ENCODE results near the gene NDP. TPM values are rescaled to one million over a fixed set of nuclear protein-coding genes. Genes with fewer than 3 reads are reported as not detected.
"Not testable (repeated sequence)": the region's sequence is repeated elsewhere in the genome, so short reads cannot be mapped to it uniquely, and the experiment has no call there.

Gene NDP
- total RNA-seq, 1 donor from 2014 or later = not detected

DNA sequence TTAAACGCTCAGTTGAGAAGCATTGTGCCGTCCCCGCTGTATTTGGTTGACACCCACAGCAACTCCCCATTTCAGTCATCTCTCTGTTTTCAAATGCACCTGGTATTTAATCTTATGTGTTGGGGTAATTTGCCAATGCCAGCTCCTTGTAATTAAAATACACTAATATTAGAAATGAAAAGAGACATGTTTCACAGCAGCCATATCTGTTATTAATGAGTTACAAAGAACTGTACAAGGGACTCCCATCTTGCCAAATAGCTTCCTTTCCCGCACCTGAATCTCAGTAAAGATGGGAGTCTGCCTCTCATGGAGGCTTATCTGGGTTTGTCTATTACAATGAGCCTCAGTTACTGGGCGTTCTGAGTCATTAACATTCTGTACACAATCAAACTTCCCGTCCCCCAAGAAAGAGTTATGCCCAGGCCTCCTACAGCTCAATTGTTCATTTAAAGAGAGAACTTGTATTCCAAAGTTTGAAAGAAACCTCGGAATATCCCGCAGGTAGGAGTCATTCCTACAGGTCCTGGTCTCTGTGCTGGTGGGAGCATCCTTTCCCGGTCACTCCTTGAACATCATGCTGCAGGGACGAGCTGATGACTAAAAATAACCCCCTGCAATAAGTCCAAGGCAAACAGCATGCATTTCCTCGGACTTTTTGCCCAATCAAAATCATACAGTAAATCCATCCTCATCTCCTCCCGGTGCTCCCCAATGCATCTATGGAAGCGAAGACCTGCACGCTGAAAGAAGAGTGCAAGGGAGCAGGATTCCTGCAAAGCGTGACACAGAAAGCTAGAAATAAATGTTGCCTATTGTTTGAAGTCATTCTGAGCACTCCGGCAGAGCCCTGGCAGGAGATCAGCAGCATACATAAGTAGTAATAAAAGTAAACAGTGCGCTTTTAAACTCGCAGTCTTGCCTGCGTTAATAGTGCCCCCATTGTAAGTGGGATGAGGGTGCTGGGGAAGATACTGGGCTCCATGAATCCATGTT, 926 bp downstream of the NDP start:
- intact Hi-C loops (cut with micrococcal nuclease) = no loop called here

DNA sequence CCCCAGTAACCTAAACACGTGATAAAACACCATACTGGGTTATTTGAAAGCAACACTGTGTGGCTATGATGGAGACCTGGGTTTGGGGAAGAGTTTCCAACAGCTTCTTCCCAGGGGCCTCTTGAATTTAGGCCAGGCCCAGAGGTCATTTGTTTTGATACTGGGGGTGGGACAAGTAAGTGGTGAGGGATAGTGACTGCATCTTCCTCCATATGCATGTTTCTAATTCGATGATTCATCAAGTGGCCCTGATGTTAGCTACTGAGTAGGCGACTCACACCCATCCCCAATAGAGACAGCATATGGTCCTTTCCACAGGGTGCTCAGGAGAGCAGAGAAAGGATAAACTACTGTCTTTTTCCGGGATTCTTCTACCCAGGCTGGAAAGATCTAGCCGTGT, 2.7 kb downstream of the NDP start:
- intact Hi-C loops (cut with micrococcal nuclease) = no loop called here

DNA sequence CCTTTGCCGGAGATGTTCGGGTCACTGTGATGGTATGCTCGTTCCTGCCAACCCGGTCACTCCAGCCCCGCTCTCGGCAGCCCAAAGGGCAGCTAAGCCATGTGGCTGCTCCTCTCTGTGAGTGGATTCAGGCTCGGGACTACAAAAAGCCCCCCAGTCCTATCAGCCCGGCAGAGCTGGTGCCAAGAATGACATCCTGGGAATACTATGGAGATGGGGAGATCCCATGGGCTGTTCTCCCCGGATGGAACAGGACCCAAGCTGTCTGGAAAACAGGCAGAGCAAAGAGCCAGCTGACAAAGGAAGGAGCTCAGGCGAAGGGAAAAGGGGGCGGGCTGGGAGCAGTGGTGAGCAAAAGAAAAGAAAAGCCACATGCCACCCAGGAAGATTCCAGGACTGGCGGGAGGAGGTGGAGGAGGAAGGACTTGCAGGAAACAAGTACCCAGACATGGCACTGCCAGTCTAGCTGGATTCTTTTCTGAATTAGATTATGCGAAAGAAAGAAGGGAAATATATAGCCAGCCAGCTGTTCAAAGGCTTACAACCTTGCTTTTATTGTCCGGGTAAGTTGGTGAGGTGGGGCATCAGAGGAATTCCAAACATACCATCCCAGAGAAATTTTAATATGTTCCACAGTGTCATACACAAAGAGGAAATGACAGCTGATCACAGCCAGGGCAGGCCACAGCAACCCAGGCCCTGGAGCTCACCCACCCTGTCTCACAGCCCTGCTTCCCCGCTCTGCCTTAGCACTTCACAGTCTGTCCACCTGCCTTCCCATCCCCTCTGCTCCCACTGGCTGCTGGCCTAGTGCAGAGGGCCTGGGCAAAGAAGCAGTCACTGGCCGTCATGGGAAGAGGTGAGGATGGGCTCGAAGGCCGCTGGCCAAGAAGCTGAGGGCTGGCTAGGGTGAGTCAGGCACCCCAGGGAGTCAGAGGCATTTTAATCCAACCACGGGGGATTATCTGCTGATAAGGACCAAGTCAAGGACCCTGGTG, 3.4 kb downstream of the NDP start:
- intact Hi-C loops (cut with micrococcal nuclease) = no loop called here

DNA sequence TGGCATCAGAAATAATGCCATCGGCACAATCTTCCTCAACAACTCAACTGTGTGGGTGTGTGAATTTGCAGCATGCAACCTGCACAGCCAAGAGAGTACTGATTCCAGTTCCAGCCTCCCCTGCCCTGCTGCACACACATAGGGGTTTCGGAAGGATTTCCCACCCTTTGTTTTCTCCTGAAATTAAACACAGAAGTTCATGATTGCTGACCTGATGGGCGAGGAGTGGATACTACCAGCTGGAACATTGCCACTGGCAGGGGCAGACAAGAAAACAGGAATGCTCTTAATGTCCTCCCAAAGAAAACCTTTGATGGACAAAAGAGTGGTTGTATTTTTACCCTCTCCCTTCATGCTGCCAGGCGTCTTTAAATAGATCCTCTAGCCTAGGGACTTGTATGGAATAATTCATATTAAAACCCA, 4.8 kb downstream of the NDP start:
- intact Hi-C loops (cut with micrococcal nuclease) = no loop called here

DNA sequence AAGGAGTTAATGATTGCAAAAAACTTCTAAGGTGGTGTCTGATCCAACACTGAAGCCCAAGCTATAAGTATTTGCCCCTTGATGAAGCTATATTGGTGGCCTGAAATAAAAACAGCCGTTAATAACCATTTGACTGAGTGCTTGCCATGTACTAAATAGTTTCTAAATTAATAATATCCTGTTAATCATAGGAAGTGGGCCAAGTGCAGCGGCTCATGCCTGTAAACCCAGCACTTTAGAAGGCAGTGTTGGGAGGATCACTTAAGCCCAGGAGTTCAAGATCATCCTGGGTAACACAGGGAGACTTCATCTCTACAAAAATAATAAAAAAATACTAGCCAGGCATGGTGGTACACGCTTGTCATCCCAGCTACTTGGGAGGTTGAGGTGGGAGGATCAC, 8.3 kb downstream of the NDP start:
- intact Hi-C loops (cut with micrococcal nuclease) = no loop called here

DNA sequence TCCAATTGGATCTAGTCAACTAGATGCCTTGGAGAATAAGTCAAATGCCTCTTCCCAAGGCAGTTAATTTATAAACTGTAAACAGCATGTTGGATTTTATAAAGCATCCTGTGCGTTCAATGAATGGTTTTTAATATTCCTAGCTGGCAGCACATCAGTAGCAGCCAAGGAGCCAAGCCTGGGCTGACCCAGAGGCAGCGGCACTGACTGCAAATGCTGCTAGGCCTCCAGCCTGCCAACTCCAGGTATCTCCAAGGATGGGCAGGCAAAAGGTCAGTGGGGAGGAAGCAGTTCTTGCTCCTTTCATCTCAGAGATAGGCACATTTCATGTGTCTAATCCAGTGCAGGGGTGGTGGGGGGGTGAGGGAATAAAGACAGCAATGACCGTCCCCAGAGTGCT, 9.5 kb downstream of the NDP start:
- intact Hi-C loops (cut with micrococcal nuclease) = no loop called here

DNA sequence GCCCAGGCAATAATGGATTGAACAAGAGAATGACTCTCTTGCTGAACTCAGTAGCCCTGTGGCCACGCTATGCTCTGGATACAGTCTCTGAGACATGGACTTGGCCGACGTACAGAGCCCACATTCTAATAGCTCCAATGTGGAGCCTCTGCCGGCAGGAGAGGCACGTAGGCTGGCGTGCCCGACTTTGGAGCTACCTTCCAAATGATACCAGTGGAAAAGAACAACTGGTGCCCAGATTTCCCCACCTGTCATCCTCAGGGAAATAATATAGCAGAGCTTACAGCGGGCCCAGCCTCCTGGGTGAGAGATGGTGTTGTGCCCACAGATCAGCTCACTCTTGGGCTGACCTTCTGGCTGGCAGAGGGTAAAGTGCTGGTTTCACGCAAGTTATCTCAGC, 10.6 kb downstream of the NDP start:
- intact Hi-C loops (cut with micrococcal nuclease) = no loop called here

DNA sequence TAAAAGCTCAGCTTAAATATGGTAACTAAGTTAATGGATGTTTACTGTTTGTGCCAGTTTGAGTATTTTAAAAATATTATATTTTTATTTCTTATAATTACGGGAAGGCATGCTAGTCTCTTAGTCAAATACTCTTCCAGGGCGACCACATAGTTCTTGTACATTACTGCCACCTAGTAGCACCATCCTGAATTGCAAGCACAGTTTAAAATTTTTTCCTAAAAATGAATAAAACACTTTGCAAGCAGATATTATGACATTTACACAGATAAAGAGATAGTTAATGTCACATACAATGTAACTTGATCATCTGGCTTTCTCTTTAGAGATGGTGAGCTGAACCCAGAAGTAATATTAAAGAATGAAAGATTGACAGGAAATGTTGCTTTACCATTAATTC, 11.5 kb downstream of the NDP start:
- intact Hi-C loops (cut with micrococcal nuclease) = no loop called here

DNA sequence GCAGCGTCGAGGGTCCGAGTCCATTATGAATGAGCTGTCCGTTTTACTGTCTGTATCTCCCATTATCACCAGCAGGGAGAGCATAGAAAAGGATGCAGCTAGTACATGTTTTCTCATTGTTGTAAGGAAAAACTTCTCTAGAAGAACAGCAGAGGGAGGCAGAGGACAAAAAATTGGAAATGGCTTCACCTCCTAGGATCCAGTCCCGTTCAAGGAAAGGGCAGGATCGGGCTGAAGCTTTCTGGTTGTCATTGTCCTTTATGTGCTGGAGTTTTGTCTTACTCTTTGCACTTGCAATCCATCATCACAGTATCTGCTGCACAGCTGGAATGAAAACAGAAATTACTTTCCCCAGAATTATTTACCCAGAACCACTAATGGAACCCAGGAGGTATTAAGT, 14.7 kb downstream of the NDP start:
- intact Hi-C loops (cut with micrococcal nuclease) = loop anchor here (1.0 to 2.0 kb wide), 2 partner anchors 286 to 1228 kb away; no protein-coding TSS in a partner anchor

DNA sequence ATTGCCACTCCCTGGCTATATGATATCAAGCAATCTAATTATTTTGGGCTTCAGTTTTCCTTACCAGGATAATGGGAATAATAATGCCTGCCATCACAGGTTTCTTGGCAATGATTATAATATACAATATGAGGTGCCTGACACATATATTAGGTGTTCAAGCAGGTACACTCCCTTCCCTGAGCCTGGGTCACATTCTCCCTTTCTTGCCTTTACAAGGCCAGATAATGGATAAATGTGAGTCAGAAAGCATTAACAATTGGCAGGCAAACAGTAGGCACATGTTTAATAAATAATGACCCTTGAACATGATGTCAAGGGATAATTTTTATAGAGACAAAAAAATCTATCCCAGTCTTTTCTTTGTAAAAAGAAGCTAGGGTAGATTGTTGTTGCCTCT, 17.2 kb downstream of the NDP start:
- intact Hi-C loops (cut with micrococcal nuclease) = no loop called here

DNA sequence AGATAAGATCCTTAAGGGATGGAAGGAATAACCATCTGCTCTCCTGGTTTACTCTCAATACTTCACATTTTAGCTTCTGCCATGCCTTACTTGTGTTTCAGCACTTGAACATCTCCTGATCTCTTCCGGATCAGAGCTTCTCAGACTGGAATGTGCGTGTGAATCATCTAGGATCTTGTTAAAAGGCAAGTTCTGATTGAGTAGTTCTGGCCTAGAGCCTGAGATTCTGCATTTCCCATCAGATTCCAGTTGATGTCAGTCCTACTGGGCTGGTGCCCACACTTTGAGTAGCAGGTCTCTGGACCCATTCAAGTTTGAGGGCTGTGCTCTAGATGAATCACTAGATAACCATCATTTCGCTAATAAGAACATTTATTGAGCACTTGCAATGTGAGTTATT, 20.0 kb downstream of the NDP start:
- intact Hi-C loops (cut with micrococcal nuclease) = no loop called here

DNA sequence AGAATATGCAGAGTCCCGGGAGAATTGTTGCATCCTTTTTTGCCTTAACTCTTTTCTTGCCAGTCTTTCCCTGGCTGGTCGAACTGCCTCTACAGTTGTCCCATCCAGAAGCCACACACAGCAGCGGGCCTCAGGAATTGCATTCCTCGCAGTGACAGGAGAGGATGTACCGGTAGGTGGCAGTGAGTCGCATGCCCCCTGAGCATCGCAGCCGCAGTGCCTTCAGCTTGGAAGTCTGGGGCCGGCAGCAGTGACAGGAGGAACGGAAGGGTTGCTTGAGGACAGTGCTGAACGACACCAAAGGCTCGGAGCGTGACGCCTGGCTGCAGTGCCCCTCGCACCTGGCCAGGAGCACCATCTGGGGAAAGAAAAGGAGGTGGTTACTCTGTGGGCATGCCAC, 23.5 kb downstream of the NDP start:
- intact Hi-C loops (cut with micrococcal nuclease) = loop anchor here (10.0 kb wide), 1 partner anchor 115 kb away; no protein-coding TSS in a partner anchor

DNA sequence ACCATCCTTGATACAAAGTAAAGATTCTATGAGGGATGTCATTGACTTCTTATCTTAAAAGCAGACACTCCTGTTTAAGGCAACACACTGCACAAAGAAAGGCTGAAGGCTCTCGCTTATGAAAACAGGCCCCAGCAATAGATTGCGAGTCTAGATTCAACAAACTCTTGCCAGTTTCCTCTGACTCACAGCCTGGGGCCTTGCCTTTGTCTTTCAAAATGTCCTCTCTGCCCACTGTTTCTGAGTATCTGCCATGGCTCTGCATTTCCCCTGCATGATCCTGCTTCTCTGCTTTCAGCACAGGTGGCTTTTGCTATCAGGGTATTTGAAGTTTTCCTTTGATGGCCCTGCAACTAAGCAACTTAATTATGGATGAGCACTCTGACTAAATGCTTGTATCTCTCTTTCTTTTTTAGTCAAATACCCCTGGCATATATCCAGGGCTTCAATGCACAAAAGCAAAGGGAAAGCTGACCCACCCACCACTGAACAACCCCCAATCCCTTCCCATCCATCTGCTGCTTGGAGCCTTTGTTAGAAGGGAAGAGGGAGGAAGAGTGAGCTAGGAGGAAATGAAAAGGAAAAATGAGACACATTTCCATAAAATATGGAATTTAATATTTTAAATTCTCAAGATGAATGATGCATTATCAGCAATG, 32.2 kb downstream of the NDP start:
- intact Hi-C loops (cut with micrococcal nuclease) = loop anchor here (10.0 kb wide), 1 partner anchor 106 kb away; no protein-coding TSS in a partner anchor

DNA sequence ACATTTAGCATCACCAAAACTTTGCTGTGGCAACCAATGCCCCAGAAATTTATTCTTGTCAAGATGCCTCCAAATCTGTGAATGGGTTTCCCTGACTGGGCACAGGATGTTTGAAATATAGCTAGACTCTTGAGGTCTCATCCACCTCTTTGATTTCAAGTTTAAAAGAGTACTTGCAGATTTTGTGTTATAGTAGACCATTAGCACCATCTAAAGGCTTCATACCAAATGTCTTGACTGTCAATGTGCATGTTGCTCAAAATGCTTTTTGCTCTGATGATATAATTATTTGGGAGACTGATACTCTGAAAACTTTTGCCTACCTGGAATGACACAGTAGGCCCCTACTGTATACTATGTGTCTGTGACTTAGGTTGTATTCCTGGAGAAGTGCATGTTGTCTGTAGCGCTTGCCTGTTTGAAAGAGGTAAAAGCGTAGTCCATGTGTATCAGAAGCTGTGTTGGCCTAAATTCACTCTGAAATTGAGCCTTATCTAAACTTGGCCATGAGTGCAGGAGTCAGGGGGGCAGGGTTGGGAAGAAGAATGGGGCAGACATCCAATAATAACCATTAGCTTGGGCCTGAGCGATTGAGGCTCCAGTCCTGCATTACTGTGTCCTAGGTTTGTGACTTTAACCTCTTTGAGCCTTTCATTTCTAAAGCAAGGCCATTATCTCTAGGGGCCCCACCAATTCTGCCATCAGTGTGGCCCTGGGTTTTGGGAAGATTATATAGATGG, 33.8 kb downstream of the NDP start:
- intact Hi-C loops (cut with micrococcal nuclease) = no loop called here

DNA sequence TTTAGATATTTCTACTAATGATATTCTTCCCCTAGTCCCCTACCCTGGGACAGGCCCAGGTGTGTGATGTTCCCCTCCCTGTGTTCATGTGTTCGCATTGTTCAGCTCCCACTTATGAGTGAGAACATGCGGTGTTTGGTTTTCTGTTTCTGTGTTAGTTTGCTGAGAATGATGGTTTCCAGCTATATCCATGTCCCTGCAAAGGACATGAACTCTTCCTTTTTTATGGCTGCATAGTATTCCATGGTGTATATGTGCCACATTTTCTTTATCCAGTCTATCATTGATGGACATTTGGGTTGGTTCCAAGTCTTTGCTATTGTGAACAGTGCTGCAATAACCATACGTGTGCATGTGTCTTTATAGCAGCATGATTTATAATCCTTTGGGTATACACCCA, 51.2 kb downstream of the NDP start:
- intact Hi-C loops (cut with micrococcal nuclease) = not testable (repeated sequence)

DNA sequence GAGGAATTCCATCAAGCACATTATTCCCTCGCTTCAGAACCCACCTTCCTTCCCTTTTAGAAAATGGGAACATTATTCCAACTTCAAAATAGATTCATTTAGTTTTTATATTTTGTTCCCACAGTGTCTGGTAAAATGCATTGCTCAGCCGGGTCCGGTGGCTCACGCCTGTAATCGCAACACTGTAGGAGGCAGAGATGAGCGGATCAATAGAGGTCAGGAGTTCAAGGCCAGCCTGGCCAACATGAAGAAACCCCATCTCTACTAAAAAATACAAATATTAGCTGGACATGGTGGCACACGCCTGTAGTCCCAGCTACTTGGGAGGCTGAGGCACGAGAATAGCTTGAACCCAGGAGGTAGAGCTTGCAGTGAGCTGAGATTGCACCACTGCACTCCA, 62.4 kb downstream of the NDP start:
- intact Hi-C loops (cut with micrococcal nuclease) = not testable (repeated sequence)

DNA sequence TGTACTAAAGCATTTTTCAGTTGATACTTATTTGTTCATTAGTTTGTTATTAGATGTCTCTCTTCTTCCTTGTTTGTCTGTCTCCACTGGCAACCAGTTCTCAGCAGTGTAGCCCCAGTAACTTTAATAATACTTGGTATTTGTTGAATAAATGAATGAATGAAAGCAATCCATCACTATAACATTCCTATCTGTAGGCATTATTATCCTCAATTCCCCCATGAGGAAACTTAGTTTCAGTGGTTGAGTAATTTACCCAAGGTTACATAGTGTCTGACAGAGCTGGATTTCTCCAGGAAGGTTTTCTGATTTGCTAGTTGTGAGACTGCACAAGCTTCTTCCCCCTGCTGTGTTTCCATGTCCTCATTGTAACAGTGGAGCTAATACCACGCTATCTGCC, 63.2 kb downstream of the NDP start:
- intact Hi-C loops (cut with micrococcal nuclease) = no loop called here

DNA sequence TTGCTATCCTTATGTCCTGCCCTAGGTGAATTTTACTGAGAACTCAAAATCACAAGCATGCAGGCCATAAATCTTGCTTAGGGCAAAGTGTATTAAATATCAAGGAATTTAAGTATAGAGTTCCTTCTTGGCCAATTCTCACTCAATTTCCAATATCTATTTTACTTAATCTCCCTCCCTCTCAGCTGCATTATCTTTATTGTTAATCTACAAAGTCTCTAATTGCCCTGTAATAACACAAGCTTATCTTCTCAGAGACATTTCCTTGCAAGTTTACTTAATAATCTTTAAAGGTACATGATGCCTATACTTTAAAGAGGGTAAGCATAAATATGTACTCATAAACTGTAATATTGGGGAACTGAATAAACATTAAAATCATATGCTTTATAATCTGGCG, 64.0 kb downstream of the NDP start:
- intact Hi-C loops (cut with micrococcal nuclease) = no loop called here

DNA sequence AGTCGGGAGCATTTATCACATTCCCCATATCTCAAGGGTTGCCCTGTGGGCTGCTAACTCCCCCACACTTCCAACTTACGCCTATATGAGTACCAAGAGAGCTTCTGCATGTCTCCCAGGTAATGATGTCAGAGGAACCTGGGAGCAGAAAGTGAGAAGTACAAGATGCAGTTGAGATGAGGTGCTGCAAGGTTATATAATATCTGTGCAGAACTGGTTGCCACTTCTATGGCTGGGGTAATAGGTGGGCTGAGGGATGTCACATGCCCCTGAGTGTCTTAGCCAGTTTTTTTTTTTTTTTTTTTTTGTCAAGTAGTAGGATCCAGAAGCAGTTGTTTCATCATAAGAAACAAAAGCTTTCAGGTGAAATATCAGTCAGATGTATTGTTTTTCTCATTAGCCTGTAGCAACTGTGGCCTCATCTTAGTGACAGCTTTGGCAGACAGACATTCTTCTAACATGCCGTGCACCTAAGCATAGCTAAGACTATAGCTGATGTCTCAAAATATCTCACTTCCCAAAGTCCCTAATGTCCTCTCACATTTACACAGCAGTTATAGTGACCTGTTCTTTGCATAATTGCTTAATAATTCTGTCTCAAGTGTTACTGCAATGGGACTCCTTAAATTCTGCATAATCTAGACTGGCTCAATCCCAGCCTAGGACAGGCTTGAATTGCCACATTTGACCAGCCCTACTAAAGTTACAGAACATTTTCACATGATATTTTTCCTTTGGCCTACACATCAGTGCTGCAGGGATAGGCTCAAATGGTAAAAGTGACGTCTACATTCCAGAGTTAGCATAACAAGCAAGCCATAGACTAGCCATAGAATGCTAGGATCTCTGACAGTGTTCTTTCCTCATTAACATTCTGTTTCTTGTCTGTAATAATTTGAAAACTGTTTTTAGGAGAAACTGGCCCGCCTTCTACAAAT, 73.0 kb downstream of the NDP start:
- intact Hi-C loops (cut with micrococcal nuclease) = no loop called here
